ENCODE data around the gene FMN1.

DNA sequence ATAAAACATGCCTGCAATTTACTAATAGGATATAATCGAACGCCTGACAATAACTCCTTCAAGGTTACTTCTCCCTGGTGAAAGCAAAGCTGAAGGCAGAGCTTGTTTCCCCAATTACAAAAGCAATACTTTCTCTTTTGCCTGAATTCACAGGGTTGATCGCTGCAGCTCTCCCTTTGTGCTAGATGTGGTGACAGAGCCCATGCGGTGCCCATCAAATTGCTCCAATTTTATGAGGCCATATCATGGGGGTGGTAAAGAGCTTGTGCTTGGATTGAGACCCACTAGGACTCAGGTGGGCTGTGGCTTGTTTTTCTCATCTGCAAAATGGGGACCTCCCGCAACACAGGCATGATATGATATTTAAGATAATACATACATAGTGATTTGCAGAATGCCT is 333.3 kb downstream of the FMN1 start:
- no peak for TF ChIP-seq FOXK2 (IDR thresholded peaks at IDR 0.05)
- TF ChIP-seq SP1 (IDR thresholded peaks at IDR 0.05), result no peak
- no peak for TF ChIP-seq ZNF384 (IDR thresholded peaks at IDR 0.05)
- TF ChIP-seq FOXA1 (IDR thresholded peaks at IDR 0.05), result no peak
- no peak for TF ChIP-seq BHLHE40 (IDR thresholded peaks at IDR 0.05; ENCODE audit: borderline replicate concordance)
- no peak for TF ChIP-seq SUZ12 (IDR thresholded peaks at IDR 0.05)
- TF ChIP-seq ELF4 (IDR thresholded peaks at IDR 0.05), result no peak
- no peak for TF ChIP-seq TARDBP (IDR thresholded peaks at IDR 0.05)
- no peak for TF ChIP-seq ARNT (IDR thresholded peaks at IDR 0.05)
- TF ChIP-seq FOXM1 (IDR thresholded peaks at IDR 0.05; ENCODE audit: borderline replicate concordance), result no peak
- TF ChIP-seq CTBP1 (IDR thresholded peaks at IDR 0.05; ENCODE audit: borderline replicate concordance), result no peak

Measured in HEK293T (cell line).